Peyer's patch (tissue), 4 donors: Measurements from ENCODE around the gene IDI1.

Source experiments
- POLR2A ChIP-seq, 2 donors: fragments of 450-650 bp; IDR thresholded peaks; one replicate each; pipeline ENCODE4 v1.5.1; 2017; ENCODE audit warnings: antibody characterized with exemption in 2 of 2, mild to moderate bottlenecking in 2 of 2, moderate library complexity in 2 of 2
- TF ChIP-seq, protein P1 (sequence below), 6 experiments: fragments of 450-650 bp in 4 of 6; fragments of 200-600 bp in 2 of 6; sonication (generic) in 1 of 6; IDR thresholded peaks; one replicate each; pipeline ENCODE4 v1.5.1; 2017 to 2019; ENCODE audit warnings: antibody characterized with exemption in 6 of 6, mild to moderate bottlenecking in 3 of 6, moderate library complexity in 1 of 6

DNA sequence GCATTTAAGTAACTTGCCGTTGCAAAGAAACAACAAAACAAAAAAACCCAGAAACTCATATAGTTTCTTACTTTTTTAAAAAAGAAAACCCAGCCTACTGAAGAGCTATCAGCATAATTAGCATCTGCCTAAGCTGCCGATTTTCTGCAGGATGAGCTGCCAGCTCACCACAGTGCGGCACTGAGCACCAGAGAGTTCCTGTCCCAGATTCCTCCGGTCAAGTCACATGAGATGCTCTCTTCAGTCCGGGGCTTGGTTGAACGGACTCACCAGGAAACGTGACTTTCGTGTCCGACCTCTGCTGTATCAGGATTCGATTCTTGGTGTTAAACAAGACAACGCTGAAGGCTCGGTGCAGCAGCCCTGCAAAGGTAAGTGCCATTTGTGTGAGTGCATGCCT is 26.5 kb downstream of the IDI1 start:
- no peak for TF ChIP-seq POLR2A (IDR thresholded peaks at IDR 0.05)
- TF ChIP-seq, protein P1, sequence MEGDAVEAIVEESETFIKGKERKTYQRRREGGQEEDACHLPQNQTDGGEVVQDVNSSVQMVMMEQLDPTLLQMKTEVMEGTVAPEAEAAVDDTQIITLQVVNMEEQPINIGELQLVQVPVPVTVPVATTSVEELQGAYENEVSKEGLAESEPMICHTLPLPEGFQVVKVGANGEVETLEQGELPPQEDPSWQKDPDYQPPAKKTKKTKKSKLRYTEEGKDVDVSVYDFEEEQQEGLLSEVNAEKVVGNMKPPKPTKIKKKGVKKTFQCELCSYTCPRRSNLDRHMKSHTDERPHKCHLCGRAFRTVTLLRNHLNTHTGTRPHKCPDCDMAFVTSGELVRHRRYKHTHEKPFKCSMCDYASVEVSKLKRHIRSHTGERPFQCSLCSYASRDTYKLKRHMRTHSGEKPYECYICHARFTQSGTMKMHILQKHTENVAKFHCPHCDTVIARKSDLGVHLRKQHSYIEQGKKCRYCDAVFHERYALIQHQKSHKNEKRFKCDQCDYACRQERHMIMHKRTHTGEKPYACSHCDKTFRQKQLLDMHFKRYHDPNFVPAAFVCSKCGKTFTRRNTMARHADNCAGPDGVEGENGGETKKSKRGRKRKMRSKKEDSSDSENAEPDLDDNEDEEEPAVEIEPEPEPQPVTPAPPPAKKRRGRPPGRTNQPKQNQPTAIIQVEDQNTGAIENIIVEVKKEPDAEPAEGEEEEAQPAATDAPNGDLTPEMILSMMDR (IDR thresholded peaks at IDR 0.05): no peak
